Measurements from ENCODE around the gene PTPRN2. TPM values are rescaled to one million over a fixed set of nuclear protein-coding genes. Genes with fewer than 3 reads are reported as not detected.

The PTPRN2 gene
- total and polyA plus RNA-seq, 8 donors: 4.9 to 136 (median 46.8) TPM

- TF ChIP-seq EP300 (IDR thresholded peaks at IDR 0.05): no peak
- TF ChIP-seq POLR2A (IDR thresholded peaks at IDR 0.05): no peak
- no peak for TF ChIP-seq POLR2AphosphoS5 (IDR thresholded peaks at IDR 0.05)
- no peak for TF ChIP-seq CTCF (IDR thresholded peaks at IDR 0.05)
- no peaks in the 10 kb centered on the region for H3K4me1 ChIP-seq
- no peak overlapping the region for H3K27ac ChIP-seq
- H3K4me3 ChIP-seq: no peak overlapping the region
- DNase-seq: no peak
- H3K27me3 ChIP-seq: peaks cover 0 to 18% (median 0%) of the 10 kb centered on the region in 3 donors
- no peaks in the 10 kb centered on the region for H3K36me3 ChIP-seq
- H3K9me3 ChIP-seq: no peaks in the 10 kb centered on the region
- 65 to 75% (median 73%) methylated on average over 8 to 9 of the region's 9 CpGs for WGBS, 5 donors
- intact Hi-C loops (cut with DNase I; ENCODE audit: low total_unique reads): no loop called here
Measured at GRCh38 chr7:158468700-158469296, 118.8 kb downstream of the PTPRN2 start.

GRCh38 chr7:158468181-158468580 is 119.4 kb downstream of the PTPRN2 start:
- no peak for TF ChIP-seq POLR2A (IDR thresholded peaks at IDR 0.05)
- TF ChIP-seq CTCF (IDR thresholded peaks at IDR 0.05): no peak
- no peak for TF ChIP-seq EP300 (IDR thresholded peaks at IDR 0.05)
- TF ChIP-seq POLR2AphosphoS5 (IDR thresholded peaks at IDR 0.05): no peak
- H3K27ac ChIP-seq: no peak overlapping the region
- H3K9me3 ChIP-seq: no peaks in the 10 kb centered on the region
- intact Hi-C loops (cut with DNase I; ENCODE audit: low total_unique reads): no loop called here
- no peak overlapping the region for H3K4me3 ChIP-seq
- no peak for DNase-seq
- no peaks in the 10 kb centered on the region for H3K4me1 ChIP-seq
- WGBS, 5 donors: 38 to 58% (median 46%) methylated on average over 9 to 10 of the region's 10 CpGs
- no peaks in the 10 kb centered on the region for H3K36me3 ChIP-seq
- H3K27me3 ChIP-seq: peaks cover 0 to 18% (median 0%) of the 10 kb centered on the region in 3 donors

GRCh38 chr7:158467562-158467961 is 120.1 kb downstream of the PTPRN2 start:
- Histone ChIP-seq H3K27ac (no peak overlapping the region), H3K9me3 (no peaks in the 10 kb centered on the region), H3K4me1 (no peaks in the 10 kb centered on the region), H3K36me3 (no peaks in the 10 kb centered on the region), H3K27me3 (peaks cover 0 to 18% (median 0%) of the 10 kb centered on the region in 3 donors), H3K4me3 (no peak overlapping the region)
- no peak for DNase-seq
- intact Hi-C loops (cut with DNase I; ENCODE audit: low total_unique reads): no loop called here
- 65 to 76% (median 72%) methylated on average over 7 of the region's 7 CpGs for whole genome bisulfite sequencing, 5 donors
- TF ChIP-seq POLR2AphosphoS5 (IDR thresholded peaks at IDR 0.05) (no peak), POLR2A (IDR thresholded peaks at IDR 0.05) (no peak), CTCF (IDR thresholded peaks at IDR 0.05) (no peak), EP300 (IDR thresholded peaks at IDR 0.05) (no peak)

DNA sequence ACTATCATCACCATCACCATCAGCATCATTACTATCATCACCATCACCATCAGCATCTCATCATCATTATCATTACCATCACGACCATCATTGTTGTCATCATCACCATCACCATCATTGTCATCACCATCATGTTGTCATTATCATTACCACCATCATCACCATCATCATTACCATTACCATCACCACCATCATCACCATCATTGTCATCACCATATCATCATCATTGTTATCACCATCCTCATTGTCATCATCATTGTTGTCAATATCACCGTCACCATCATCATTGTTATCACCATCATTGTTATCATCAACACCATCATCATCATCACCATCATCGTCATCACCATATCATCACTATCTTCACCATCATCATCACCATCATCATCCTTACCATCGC is 124.3 kb downstream of the PTPRN2 start:
- intact Hi-C loops (cut with DNase I; ENCODE audit: low total_unique reads): no loop called here
- no peaks in the 10 kb centered on the region for H3K4me1 ChIP-seq
- 89 to 92% (median 92%) methylated on average over 4 of the region's 4 CpGs for WGBS, 5 donors
- no peaks in the 10 kb centered on the region for H3K9me3 ChIP-seq
- no peak overlapping the region for H3K27ac ChIP-seq
- no peaks in the 10 kb centered on the region for H3K36me3 ChIP-seq
- H3K4me3 ChIP-seq: no peak overlapping the region
- no peak for TF ChIP-seq POLR2AphosphoS5 (IDR thresholded peaks at IDR 0.05)
- no peak for TF ChIP-seq CTCF (IDR thresholded peaks at IDR 0.05)
- no peak for TF ChIP-seq POLR2A (IDR thresholded peaks at IDR 0.05)
- TF ChIP-seq EP300 (IDR thresholded peaks at IDR 0.05): no peak
- H3K27me3 ChIP-seq: peaks cover 0 to 10% (median 0%) of the 10 kb centered on the region in 3 donors
- no peak for DNase-seq
